MM.1S (cell line): ENCODE measurements around the gene TENM4.

Source experiments
- DNase-seq: peaks from one replicate; pipeline ENCODE4 v3.0.0-alpha.2; 2015
- H2AFZ ChIP-seq: fragments of 300-600 bp; sonication (generic); 2 replicates; pipeline ENCODE4 v1.6.0; 2016; ENCODE audit warnings: antibody characterized with exemption, low read length
- H3F3A ChIP-seq: fragments of 300-600 bp; sonication (generic); 2 replicates; pipeline ENCODE4 v1.6.1; 2016; ENCODE audit warnings: mild to moderate bottlenecking, antibody characterized with exemption, low read length, moderate library complexity, mixed read lengths; ENCODE audit not compliant: insufficient read depth
- H3K27ac ChIP-seq: fragments of 300-600 bp; sonication (generic); 2 replicates; pipeline ENCODE4 v1.5.1; 2016; ENCODE audit warnings: mild to moderate bottlenecking, low read length
- H3K27me3 ChIP-seq: fragments of 300-600 bp; sonication (generic); replicated peaks from 2 replicates; pipeline ENCODE4 v1.6.0; 2016; ENCODE audit warnings: low read length; ENCODE audit not compliant: insufficient read depth
- H3K36me3 ChIP-seq: fragments of 300-600 bp; sonication (generic); replicated peaks from 2 replicates; pipeline ENCODE4 v1.6.1; 2016; ENCODE audit warnings: mild to moderate bottlenecking, low read length, mixed read lengths; ENCODE audit not compliant: insufficient read depth
- H3K4me1 ChIP-seq: fragments of 300-600 bp; sonication (generic); 2 replicates; pipeline ENCODE4 v1.6.1; 2016; ENCODE audit warnings: low read length, mixed read lengths
- H3K4me2 ChIP-seq: fragments of 300-600 bp; sonication (generic); 2 replicates; pipeline ENCODE4 v1.6.0; 2016; ENCODE audit warnings: low read depth, low read length
- H3K4me3 ChIP-seq: fragments of 300-600 bp; sonication (generic); 2 replicates; pipeline ENCODE4 v1.5.1; 2016; ENCODE audit warnings: low read length, mixed read lengths
- H3K79me2 ChIP-seq: fragments of 300-600 bp; sonication (generic); 2 replicates; pipeline ENCODE4 v1.6.1; 2016; ENCODE audit warnings: mixed run types, low read length, mixed read lengths
- H3K9ac ChIP-seq: fragments of 300-600 bp; sonication (generic); 2 replicates; pipeline ENCODE4 v1.6.1; 2016; ENCODE audit warnings: low read length, mixed read lengths
- H3K9me2 ChIP-seq: fragments of 300-600 bp; sonication (generic); replicated peaks from 2 replicates; pipeline ENCODE4 v1.6.1; 2016; ENCODE audit warnings: mild to moderate bottlenecking, low read length, mixed read lengths; ENCODE audit not compliant: insufficient read depth
- H3K9me3 ChIP-seq: fragments of 300-600 bp; sonication (generic); replicated peaks from 2 replicates; pipeline ENCODE4 v1.6.1; 2016; ENCODE audit warnings: mild to moderate bottlenecking, low read length, mixed read lengths; ENCODE audit not compliant: insufficient read depth
- H4K20me1 ChIP-seq: fragments of 300-600 bp; sonication (generic); 2 replicates; pipeline ENCODE4 v1.6.1; 2016; ENCODE audit warnings: mild to moderate bottlenecking, low read length, moderate library complexity, mixed read lengths; ENCODE audit not compliant: insufficient read depth
- EZH2 ChIP-seq: fragments of 300-600 bp; sonication (generic); optimal IDR thresholded peaks from 2 replicates; pipeline ENCODE3; 2017; ENCODE audit warnings: low read depth, mild to moderate bottlenecking, antibody characterized with exemption, low read length, mixed read lengths
- EZH2phosphoT487 ChIP-seq: fragments of 300-600 bp; sonication (generic); IDR thresholded peaks from 2 replicates; pipeline ENCODE4 v1.6.1; 2018; ENCODE audit warnings: antibody characterized with exemption, low read length
- TF ChIP-seq, protein P1 (sequence below): fragments of 300-600 bp; sonication (generic); IDR thresholded peaks from 2 replicates; pipeline ENCODE4 v1.5.1; 2016; ENCODE audit warnings: antibody characterized with exemption, low read length, mixed read lengths

The TENM4 gene

DNA sequence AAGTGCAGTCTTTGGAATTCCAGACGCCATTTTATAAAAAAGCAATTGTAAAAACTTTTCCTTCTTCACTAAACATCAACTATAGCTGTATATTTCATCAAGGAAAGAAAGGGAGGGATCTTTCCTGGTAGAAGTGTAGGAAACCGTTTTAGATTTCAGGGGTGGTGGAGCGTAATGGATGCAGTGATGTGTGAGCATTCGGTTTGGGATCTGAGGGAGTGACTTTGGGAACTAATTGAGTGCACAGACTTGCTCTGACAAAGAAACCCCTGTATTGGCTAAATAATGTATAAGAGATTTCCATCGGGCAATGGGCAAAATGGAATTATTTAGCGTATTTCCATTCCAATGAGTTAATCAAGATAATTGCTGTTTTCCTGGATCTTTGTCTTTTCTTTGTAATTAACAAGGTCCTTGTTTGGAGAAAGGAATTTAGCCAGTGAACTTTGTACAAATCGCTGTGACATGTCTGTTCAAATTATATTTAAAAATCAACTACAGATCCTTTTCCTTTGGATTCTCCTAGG is 741.2 kb downstream of the TENM4 start:
- Histone ChIP-seq H4K20me1 (no peaks in the 10 kb centered on the region), H3K4me2 (no peak overlapping the region), H3K9me2 (no peaks in the 10 kb centered on the region), H3K27ac (no peak overlapping the region), H3K9ac (no peak overlapping the region), H3K4me3 (no peak overlapping the region), H3F3A (no peaks in the 10 kb centered on the region), H3K27me3 (no peaks in the 10 kb centered on the region), H3K4me1 (no peaks in the 10 kb centered on the region), H3K36me3 (no peaks in the 10 kb centered on the region), H2AFZ (no peak overlapping the region), H3K9me3 (no peaks in the 10 kb centered on the region), H3K79me2 (no peaks in the 10 kb centered on the region)
- TF ChIP-seq, protein P1, sequence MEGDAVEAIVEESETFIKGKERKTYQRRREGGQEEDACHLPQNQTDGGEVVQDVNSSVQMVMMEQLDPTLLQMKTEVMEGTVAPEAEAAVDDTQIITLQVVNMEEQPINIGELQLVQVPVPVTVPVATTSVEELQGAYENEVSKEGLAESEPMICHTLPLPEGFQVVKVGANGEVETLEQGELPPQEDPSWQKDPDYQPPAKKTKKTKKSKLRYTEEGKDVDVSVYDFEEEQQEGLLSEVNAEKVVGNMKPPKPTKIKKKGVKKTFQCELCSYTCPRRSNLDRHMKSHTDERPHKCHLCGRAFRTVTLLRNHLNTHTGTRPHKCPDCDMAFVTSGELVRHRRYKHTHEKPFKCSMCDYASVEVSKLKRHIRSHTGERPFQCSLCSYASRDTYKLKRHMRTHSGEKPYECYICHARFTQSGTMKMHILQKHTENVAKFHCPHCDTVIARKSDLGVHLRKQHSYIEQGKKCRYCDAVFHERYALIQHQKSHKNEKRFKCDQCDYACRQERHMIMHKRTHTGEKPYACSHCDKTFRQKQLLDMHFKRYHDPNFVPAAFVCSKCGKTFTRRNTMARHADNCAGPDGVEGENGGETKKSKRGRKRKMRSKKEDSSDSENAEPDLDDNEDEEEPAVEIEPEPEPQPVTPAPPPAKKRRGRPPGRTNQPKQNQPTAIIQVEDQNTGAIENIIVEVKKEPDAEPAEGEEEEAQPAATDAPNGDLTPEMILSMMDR: no peak
- TF ChIP-seq EZH2phosphoT487 (no peak), EZH2 (no peak)
- no peak for DNase-seq

DNA sequence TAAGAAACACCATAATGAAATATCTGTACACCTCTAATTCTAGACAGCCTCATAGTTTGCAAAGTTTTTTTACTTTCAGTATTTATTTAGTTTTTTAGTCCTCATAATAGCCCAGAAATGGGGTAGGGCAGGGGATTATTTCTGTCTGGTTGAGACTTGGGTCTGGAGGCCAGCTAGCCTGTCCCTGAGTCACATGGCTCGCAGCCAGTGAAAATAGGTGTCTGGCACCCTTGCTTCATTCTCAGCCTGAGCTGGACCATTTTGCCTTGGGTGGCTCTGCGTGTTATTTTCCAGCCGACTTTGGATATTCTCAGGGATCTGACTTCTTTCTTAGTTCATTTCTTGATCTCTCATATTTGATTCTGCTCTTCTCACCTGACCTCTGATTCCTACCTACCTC is 742.2 kb downstream of the TENM4 start:
- Histone ChIP-seq H3K27me3 (no peaks in the 10 kb centered on the region), H3K79me2 (no peaks in the 10 kb centered on the region), H3K9me3 (no peaks in the 10 kb centered on the region), H3K4me2 (no peak overlapping the region), H3K9ac (no peak overlapping the region), H3K27ac (no peak overlapping the region), H2AFZ (no peak overlapping the region), H3K4me1 (no peaks in the 10 kb centered on the region), H3F3A (no peaks in the 10 kb centered on the region), H3K36me3 (no peaks in the 10 kb centered on the region), H3K4me3 (no peak overlapping the region), H3K9me2 (no peaks in the 10 kb centered on the region), H4K20me1 (no peaks in the 10 kb centered on the region)
- DNase-seq: no peak
- TF ChIP-seq, protein P1: no peak
- no peak for TF ChIP-seq EZH2
- no peak for TF ChIP-seq EZH2phosphoT487

DNA sequence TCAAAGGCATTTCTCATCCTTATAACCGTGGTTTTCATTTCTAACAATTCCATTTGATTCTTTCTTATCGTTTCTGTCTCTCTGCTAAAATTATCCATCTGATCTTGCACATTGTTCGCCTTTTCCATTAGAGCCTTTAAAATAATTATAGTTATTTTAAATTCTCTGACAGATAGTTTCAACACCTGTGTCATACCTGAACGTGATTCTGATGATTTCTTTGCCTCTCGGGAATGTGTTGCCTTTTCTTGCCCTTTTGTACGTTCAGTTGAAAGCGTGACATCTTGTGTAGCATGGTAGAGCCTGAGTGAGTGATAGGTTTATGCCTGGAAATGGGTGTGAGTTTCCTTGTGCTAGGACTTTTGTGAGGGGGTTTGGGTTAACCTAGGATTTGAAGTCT is 744.7 kb downstream of the TENM4 start:
- H3K27me3 ChIP-seq: no peaks in the 10 kb centered on the region
- TF ChIP-seq EZH2phosphoT487 (no peak), EZH2 (no peak)
- TF ChIP-seq, protein P1: no peak
- no peak overlapping the region for H2AFZ ChIP-seq
- no peaks in the 10 kb centered on the region for H3K9me2 ChIP-seq
- H3K4me1 ChIP-seq: no peaks in the 10 kb centered on the region
- no peak overlapping the region for H3K4me3 ChIP-seq
- no peaks in the 10 kb centered on the region for H3K36me3 ChIP-seq
- no peaks in the 10 kb centered on the region for H4K20me1 ChIP-seq
- no peak overlapping the region for H3K27ac ChIP-seq
- H3K9me3 ChIP-seq: no peaks in the 10 kb centered on the region
- H3F3A ChIP-seq: no peaks in the 10 kb centered on the region
- no peaks in the 10 kb centered on the region for H3K79me2 ChIP-seq
- no peak overlapping the region for H3K9ac ChIP-seq
- no peak for DNase-seq
- no peak overlapping the region for H3K4me2 ChIP-seq
